Testis (tissue), 3 donors: ENCODE data around the gene TMC1. TPM values are rescaled to one million over a fixed set of nuclear protein-coding genes. Genes with fewer than 3 reads are reported as not detected.

Experiments
- DNase-seq: peaks from one replicate; pipeline ENCODE4 v3.0.0-alpha.2; 2019
- H3K27ac ChIP-seq, 2 donors: fragments of 200-600 bp; sonication (generic); one replicate each; pipeline ENCODE4 v1.5.1; 2019
- H3K27me3 ChIP-seq: fragments of 200-600 bp; sonication (generic); one replicate; pipeline ENCODE4 v1.5.1; 2019
- H3K36me3 ChIP-seq: fragments of 200-600 bp; sonication (generic); one replicate; pipeline ENCODE4 v1.5.1; 2017; ENCODE audit warnings: low read depth; ENCODE audit errors: missing control alignments
- H3K4me1 ChIP-seq: fragments of 200-600 bp; sonication (generic); one replicate; pipeline ENCODE4 v1.5.1; 2019
- H3K4me3 ChIP-seq, 2 donors: fragments of 200-600 bp; sonication (generic); one replicate each; pipeline ENCODE4 v1.5.1; 2017 to 2019
- H3K9me3 ChIP-seq: fragments of 200-600 bp; sonication (generic); one replicate; pipeline ENCODE4 v1.5.1; 2017
- POLR2A ChIP-seq: fragments of 450-650 bp; IDR thresholded peaks from one replicate; pipeline ENCODE4 v1.6.1; 2017; ENCODE audit warnings: antibody characterized with exemption, mild to moderate bottlenecking, moderate library complexity
- WGBS, 2 donors: methylation state at CpG; one replicate each; pipeline ENCODE4 v1.1.5; 2018; 5-methylcytosine and 5-hydroxymethylcytosine counted together
- intact Hi-C: fragments of 100-400 bp; cut with DNase I; formaldehyde crosslinking; loops from one replicate; pipeline ENCODE4 v1.15.1; 2023; ENCODE audit warnings: low total_unique reads
- polyA plus RNA-seq: library from polyadenylated mRNA; stranded (reverse); fragments of 350-450 nt; fragmentation: Illumina TruSeq; extraction: RNeasy Lipid Tissue Mini Kit (QIAGEN cat#74804); gene quantifications from one replicate; pipeline ENCODE4 v1.2.3, GENCODE V29; 2014; ENCODE audit warnings: low read depth, low replicate concordance; ENCODE audit not compliant: insufficient read depth
- total RNA-seq, 2 donors: library from RNA; depleted of rRNA; stranded (reverse); fragments of >200 nt; gene quantifications; one replicate each; pipeline ENCODE4 v1.2.3, GENCODE V29; 2016
- TF ChIP-seq, protein P1 (sequence below), 3 experiments: fragments of 450-650 bp in 2 of 3; fragments of 200-600 bp in 1 of 3; sonication (generic) in 1 of 3; IDR thresholded peaks; one replicate each; pipeline ENCODE4 v1.5.1; 2016 to 2019; ENCODE audit warnings: antibody characterized with exemption in 3 of 3, mild to moderate bottlenecking in 2 of 3, moderate library complexity in 1 of 3

The TMC1 gene
- total and polyA plus RNA-seq, 3 donors from 2014 or later = 2.0 to 5.4 (median 3.0) TPM

DNA sequence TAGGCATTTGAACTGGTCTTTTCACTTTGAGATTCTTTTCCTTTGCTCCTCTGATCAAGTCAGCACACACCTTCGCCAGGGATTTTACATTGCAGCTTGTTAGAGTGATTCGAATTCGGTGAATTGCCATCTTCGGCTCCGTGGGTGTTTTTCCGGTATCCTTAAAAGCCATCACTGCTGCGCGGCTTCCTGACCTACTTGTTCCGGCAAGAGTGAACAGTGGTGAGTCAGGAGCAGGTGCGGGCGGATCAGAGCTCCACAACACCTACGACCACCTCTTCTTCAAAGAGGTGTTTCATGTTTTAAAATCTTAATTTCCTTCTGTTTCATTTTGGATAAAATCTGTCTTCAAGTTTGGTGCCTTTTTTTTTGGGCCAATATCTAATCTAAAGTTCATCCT is 134.6 kb downstream of the TMC1 start:
- no peaks in the 10 kb centered on the region for H3K27me3 ChIP-seq
- 72 to 75% methylated on average over 12 of the region's 12 CpGs for WGBS, 2 donors
- H3K9me3 ChIP-seq = no peaks in the 10 kb centered on the region
- no peak overlapping the region for H3K27ac ChIP-seq
- no peak for DNase-seq
- intact Hi-C loops = no loop called here
- H3K4me1 ChIP-seq = no peaks in the 10 kb centered on the region
- no peaks in the 10 kb centered on the region for H3K36me3 ChIP-seq
- no peak for TF ChIP-seq POLR2A
- TF ChIP-seq, protein P1, sequence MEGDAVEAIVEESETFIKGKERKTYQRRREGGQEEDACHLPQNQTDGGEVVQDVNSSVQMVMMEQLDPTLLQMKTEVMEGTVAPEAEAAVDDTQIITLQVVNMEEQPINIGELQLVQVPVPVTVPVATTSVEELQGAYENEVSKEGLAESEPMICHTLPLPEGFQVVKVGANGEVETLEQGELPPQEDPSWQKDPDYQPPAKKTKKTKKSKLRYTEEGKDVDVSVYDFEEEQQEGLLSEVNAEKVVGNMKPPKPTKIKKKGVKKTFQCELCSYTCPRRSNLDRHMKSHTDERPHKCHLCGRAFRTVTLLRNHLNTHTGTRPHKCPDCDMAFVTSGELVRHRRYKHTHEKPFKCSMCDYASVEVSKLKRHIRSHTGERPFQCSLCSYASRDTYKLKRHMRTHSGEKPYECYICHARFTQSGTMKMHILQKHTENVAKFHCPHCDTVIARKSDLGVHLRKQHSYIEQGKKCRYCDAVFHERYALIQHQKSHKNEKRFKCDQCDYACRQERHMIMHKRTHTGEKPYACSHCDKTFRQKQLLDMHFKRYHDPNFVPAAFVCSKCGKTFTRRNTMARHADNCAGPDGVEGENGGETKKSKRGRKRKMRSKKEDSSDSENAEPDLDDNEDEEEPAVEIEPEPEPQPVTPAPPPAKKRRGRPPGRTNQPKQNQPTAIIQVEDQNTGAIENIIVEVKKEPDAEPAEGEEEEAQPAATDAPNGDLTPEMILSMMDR (IDR thresholded peaks at IDR 0.05) = no peak
- H3K4me3 ChIP-seq = no peak overlapping the region

DNA sequence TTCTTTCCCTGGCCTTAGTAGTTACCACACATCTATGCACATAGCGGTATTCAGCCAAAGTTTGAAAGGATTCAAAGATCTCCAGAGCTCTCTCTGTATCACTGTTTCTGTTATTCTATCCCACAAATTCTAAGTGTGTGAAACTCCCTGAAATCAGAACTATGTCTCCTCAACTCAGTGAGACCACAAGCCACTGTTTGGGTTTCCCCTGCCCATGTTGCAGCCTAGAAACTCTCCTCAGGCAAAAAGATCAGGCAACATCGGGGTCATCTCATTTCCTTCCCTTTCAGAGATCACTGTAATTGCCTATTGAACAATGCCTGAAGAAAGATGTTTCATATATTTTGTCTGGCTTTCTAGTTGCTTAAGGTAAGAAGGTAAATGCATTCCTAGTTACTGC is 135.6 kb downstream of the TMC1 start:
- intact Hi-C loops = no loop called here
- H3K4me1 ChIP-seq = no peaks in the 10 kb centered on the region
- H3K4me3 ChIP-seq = no peak overlapping the region
- DNase-seq = no peak
- TF ChIP-seq POLR2A = no peak
- TF ChIP-seq, protein P1 (IDR thresholded peaks at IDR 0.05) = no peak
- no peaks in the 10 kb centered on the region for H3K36me3 ChIP-seq
- H3K9me3 ChIP-seq = no peaks in the 10 kb centered on the region
- no peak overlapping the region for H3K27ac ChIP-seq
- no peaks in the 10 kb centered on the region for H3K27me3 ChIP-seq
- 82 to 91% methylated on average over 2 of the region's 2 CpGs for WGBS, 2 donors

DNA sequence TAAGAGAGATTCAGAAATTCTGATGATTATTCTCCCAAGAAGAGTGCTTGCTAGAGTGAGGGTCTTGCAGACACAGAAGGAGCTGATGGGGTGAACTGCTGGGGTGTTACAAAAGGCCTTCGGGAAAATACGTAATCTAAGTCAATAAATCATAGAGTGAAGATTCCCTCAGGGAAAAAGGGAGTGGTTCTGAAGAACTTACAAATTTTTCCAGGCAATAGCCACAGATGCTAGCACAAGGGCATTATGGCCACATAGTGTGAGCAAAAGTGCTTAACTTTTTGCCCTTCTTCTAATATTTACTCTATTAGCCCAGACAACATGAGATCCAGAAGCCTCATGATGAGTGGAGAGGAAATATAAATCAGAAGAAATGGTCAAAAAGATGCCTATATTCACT is 137.3 kb downstream of the TMC1 start:
- DNase-seq = no peak
- H3K36me3 ChIP-seq = no peaks in the 10 kb centered on the region
- H3K4me3 ChIP-seq = no peak overlapping the region
- no peaks in the 10 kb centered on the region for H3K27me3 ChIP-seq
- no peaks in the 10 kb centered on the region for H3K4me1 ChIP-seq
- no peak overlapping the region for H3K27ac ChIP-seq
- H3K9me3 ChIP-seq = no peaks in the 10 kb centered on the region
- TF ChIP-seq, protein P1 (IDR thresholded peaks at IDR 0.05) = no peak
- TF ChIP-seq POLR2A = no peak
- intact Hi-C loops = no loop called here
- WGBS, 2 donors = 53 to 66% methylated on average over 2 of the region's 2 CpGs

DNA sequence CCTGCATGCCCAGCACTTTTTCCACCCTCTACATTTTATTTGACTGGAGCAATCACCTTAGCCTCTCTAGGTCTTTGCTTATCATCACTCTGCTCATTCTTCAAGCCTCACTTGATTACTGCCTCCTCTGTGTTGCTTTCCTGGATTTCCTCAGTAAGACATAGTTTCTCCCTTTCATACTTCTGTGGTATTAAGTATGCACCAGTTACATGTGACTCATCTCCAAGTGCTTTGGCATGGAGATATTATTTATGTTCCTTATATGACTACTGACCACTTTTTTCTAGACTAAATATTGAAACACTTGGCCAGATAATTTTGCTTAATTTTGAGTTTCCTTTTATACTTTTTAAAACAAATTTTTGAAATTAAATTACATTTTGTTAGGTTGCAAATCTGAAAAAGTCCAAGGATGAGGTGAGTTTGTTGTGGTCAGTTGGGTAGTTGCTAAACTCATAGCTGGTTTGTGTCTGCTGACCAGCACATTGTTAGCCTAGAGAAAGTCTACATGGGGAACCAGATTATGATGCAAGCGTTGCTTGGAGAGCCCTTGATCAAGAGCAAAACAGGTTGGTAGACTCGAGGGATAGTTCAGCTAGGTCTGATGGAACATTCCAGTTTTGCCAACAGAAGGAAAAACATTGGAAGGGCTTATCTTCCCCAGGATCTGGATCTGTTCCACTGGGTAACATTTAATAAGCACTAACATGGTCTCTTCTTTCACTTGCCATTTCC is 140.2 kb downstream of the TMC1 start:
- Histone ChIP-seq H3K36me3 (no peaks in the 10 kb centered on the region), H3K9me3 (no peaks in the 10 kb centered on the region), H3K4me3 (no peak overlapping the region), H3K27ac (no peak overlapping the region), H3K4me1 (no peaks in the 10 kb centered on the region), H3K27me3 (no peaks in the 10 kb centered on the region)
- intact Hi-C loops = no loop called here
- TF ChIP-seq, protein P1 (IDR thresholded peaks at IDR 0.05) = no peak
- no peak for TF ChIP-seq POLR2A
- 95 to 96% methylated on average over 2 of the region's 2 CpGs for WGBS, 2 donors
- no peak for DNase-seq

DNA sequence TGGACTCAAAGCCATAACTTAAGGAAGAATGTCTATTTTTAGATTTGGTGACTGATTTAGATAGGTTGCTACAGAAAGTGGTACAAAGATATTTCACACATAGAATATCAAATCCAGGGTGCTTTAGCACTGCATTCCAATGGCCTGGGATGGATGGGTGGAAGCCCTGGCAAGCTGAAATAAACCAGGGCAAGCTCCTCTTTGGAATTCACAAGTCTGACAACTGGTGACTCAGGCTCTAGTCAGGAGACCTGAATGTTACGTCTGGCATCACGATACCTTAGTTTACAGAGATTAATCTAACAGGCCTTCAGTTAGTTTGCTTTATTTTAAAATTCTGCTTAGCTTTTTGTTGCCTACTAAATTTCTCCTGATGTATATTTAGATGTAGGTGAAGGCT is 144.0 kb downstream of the TMC1 start:
- no peak overlapping the region for H3K27ac ChIP-seq
- no peaks in the 10 kb centered on the region for H3K4me1 ChIP-seq
- WGBS, 2 donors = 93 to 96% methylated on average over 2 of the region's 2 CpGs
- intact Hi-C loops = no loop called here
- TF ChIP-seq, protein P1 (IDR thresholded peaks at IDR 0.05) = no peak
- no peak for TF ChIP-seq POLR2A
- no peaks in the 10 kb centered on the region for H3K9me3 ChIP-seq
- H3K4me3 ChIP-seq = no peak overlapping the region
- no peak for DNase-seq
- no peaks in the 10 kb centered on the region for H3K27me3 ChIP-seq
- H3K36me3 ChIP-seq = no peaks in the 10 kb centered on the region
